VCaP (cell line): ENCODE data around the gene GRB14.

Experiments
- H3K27ac ChIP-seq: fragments of 450-650 bp; 2 replicates; pipeline ENCODE4 v1.5.1; 2017
- CTCF ChIP-seq: fragments of 450-650 bp; conservative IDR thresholded peaks from 2 replicates; pipeline ENCODE4 v1.5.1; 2017; ENCODE audit warnings: mild to moderate bottlenecking, moderate library complexity

GRB14 gene

GRCh38 chr2:164535280-164536025 lies 85.8 kb downstream of the GRB14 start:
- no peak overlapping the region for H3K27ac ChIP-seq
- no peak for TF ChIP-seq CTCF

DNA sequence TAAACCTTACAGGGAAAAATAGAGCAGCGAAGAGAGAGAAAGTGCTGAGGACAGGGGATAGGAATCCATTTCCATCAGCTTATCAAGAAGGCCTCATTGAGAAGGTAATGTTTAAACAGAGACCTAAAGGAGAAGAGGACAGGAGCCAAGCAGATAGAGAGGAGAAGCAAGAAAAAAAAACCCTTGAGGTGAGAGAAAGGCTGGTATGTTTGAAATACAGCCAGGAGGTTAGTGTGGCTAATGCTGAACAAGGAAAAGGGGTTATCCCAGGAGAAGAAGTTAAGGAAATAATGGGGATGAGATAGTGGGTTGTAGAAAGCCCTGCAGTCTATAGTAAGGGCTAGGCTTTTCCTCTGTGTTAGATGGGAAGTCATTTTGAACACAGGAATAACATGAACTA lies 90.8 kb downstream of the GRB14 start:
- TF ChIP-seq CTCF: no peak
- H3K27ac ChIP-seq: no peak overlapping the region

DNA sequence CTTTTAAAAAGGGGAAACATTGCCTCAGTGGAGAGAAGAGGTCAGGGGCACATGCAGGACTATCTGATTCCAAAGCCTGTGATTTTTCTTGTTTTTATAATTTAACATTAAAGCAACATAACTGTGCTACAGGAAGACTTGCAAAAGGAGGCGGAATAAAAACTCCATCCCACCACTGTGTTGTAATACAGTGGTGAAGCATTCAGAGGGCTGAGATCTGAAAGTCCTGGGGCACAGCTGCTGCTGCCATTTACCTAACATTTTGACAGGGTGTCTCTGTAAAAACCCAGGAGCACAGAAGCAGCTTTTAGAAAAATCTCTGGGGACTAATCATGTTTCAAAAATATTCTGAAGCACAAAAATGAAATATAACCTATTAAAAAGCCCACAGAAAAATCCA lies 97.6 kb downstream of the GRB14 start:
- TF ChIP-seq CTCF: no peak
- no peak overlapping the region for H3K27ac ChIP-seq

GRCh38 chr2:164523009-164523408 lies 98.3 kb downstream of the GRB14 start:
- H3K27ac ChIP-seq: no peak overlapping the region
- TF ChIP-seq CTCF: no peak

DNA sequence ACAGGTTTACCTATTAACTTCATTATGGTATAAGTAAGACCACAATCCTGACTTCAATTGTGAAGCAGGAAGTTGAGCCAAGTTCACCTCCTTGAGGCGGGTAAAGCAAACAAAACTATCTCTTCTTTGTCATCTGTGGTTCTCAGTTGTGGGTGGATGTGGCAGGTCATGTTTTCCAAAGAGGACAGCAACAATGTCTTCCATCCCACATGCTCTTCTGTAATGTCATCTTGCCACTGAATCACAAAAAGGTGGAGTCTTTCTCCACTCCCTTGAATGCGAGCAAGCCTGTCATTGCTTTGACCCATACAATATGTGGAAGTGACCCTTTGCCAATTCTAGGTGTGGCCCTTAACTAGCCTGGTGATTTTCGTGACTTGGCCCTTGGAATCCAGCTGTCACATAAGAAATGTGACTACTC lies 98.7 kb downstream of the GRB14 start:
- TF ChIP-seq CTCF: no peak
- H3K27ac ChIP-seq: no peak overlapping the region

GRCh38 chr2:164515734-164516133 lies 105.5 kb downstream of the GRB14 start:
- no peak overlapping the region for H3K27ac ChIP-seq

DNA sequence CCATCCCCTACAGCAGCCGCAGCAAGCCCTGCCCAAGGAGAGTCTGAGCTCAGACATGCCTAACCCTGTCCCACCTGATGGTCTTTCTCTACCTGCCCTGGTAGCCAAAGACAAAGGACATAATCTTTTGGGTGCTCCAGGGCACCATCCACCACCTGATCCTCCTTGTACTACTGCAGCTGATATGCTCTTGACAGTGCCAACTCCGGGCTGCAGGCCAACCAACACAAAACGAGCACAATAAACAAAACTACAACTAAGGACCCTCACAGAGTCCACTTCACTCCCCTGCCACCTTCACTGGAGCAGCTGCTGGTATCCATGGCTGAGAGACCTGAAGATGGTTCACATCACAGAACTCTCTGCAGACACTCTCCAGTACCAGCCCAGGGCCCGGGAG lies 106.3 kb downstream of the GRB14 start:
- H3K27ac ChIP-seq: no peak overlapping the region
- TF ChIP-seq CTCF: no peak

More at GRCh38 chr2:164515734-164516133, 105.5 kb downstream of the GRB14 start:
- no peak for TF ChIP-seq CTCF
